Measurements from ENCODE around the gene AGAP3.

AGAP3 gene

GRCh38 chr7:151074817-151075661 lies 11.2 kb upstream of the AGAP3 start:
- no peak for DNase-seq (ENCODE audit: low spot score)

GRCh38 chr7:151075662-151075971 lies 10.7 kb upstream of the AGAP3 start:
- no peak for DNase-seq (ENCODE audit: low spot score)

- no peak for DNase-seq (ENCODE audit: low spot score)
These were observed 10.3 kb upstream of the AGAP3 start for GRCh38 chr7:151075978-151076426.

GRCh38 chr7:151076863-151077704 lies 9.2 kb upstream of the AGAP3 start:
- peak; percentile 79 for DNase-seq (ENCODE audit: low spot score)

GRCh38 chr7:151077705-151078232 lies 8.5 kb upstream of the AGAP3 start:
- DNase-seq (ENCODE audit: low spot score), result no peak

GRCh38 chr7:151078233-151079040 lies 7.8 kb upstream of the AGAP3 start:
- peak; percentile 50 for DNase-seq (ENCODE audit: low spot score)

- no peak for DNase-seq (ENCODE audit: low spot score)
These were observed 6.9 kb upstream of the AGAP3 start for GRCh38 chr7:151079199-151079910.

- peak; percentile 41 for DNase-seq (ENCODE audit: low spot score)
These were observed 6.2 kb upstream of the AGAP3 start for GRCh38 chr7:151080067-151080521.

- peak; percentile 93 for DNase-seq (ENCODE audit: low spot score)
These were observed 5.6 kb upstream of the AGAP3 start, which contains the start of gene FASTK for GRCh38 chr7:151080522-151081169. Gene FASTK (minus strand): TSS chr7:151080809. CDS start chr7:151080766, 43 bp downstream.

- no peak for DNase-seq (ENCODE audit: low spot score)
These were observed 4.8 kb upstream of the AGAP3 start for GRCh38 chr7:151081170-151082101.

- no peak for DNase-seq (ENCODE audit: low spot score)
These were observed 3.9 kb upstream of the AGAP3 start for GRCh38 chr7:151082141-151083070.

GRCh38 chr7:151083071-151083823 lies 3.0 kb upstream of the AGAP3 start, which contains the start of gene TMUB1:
Gene TMUB1 (minus strand): TSS chr7:151083493. CDS start chr7:151082563, 930 bp downstream.
- DNase-seq (ENCODE audit: low spot score), result peak; percentile 52

- DNase-seq (ENCODE audit: low spot score), result no peak
These were observed 2.5 kb upstream of the AGAP3 start for GRCh38 chr7:151083824-151084160.

GRCh38 chr7:151085329-151085690 lies 965 bp upstream of the AGAP3 start:
- no peak for DNase-seq (ENCODE audit: low spot score)

GRCh38 chr7:151086802-151087244 lies 548 bp downstream of the AGAP3 start:
- DNase-seq (ENCODE audit: low spot score), result no peak

- peak; percentile 53 for DNase-seq (ENCODE audit: low spot score)
These were observed 1.2 kb downstream of the AGAP3 start for GRCh38 chr7:151087245-151088018.
